Endothelial cell (in vitro differentiated cells): Measurements from ENCODE around the gene YY1. TPM values are rescaled to one million over a fixed set of nuclear protein-coding genes. Genes with fewer than 3 reads are reported as not detected.
A peak's percentile ranks its signal among the peaks of the same experiment; 100 is the strongest.

ENCODE experiments used
- DNase-seq: peaks from one replicate; pipeline ENCODE4 v3.0.0; 2021; ENCODE audit warnings: low spot score
- H3K27ac Mint-ChIP-seq: one replicate; pipeline ENCODE4 v1.8.0; 2021; ENCODE audit warnings: mixed read lengths, inconsistent platforms; ENCODE audit not compliant: unreplicated experiment
- H3K27me3 Mint-ChIP-seq: one replicate; pipeline ENCODE4 v1.8.0; 2021; ENCODE audit warnings: mild to moderate bottlenecking, moderate library complexity, mixed read lengths, inconsistent platforms; ENCODE audit not compliant: unreplicated experiment
- H3K36me3 Mint-ChIP-seq: one replicate; pipeline ENCODE4 v1.8.0; 2021; ENCODE audit warnings: mild to moderate bottlenecking, low read depth, mixed read lengths, inconsistent platforms; ENCODE audit not compliant: unreplicated experiment
- H3K4me1 Mint-ChIP-seq: one replicate; pipeline ENCODE4 v1.8.0; 2021; ENCODE audit warnings: mild to moderate bottlenecking, mixed read lengths, inconsistent platforms; ENCODE audit not compliant: unreplicated experiment
- H3K4me3 Mint-ChIP-seq: one replicate; pipeline ENCODE4 v1.8.0; 2021; ENCODE audit warnings: mild to moderate bottlenecking, mixed read lengths, inconsistent platforms; ENCODE audit not compliant: unreplicated experiment
- H3K9me3 Mint-ChIP-seq: one replicate; pipeline ENCODE4 v1.8.0; 2021; ENCODE audit warnings: mixed read lengths, inconsistent platforms; ENCODE audit not compliant: unreplicated experiment
- total RNA-seq: library from RNA; stranded (reverse); fragmentation: NEBNext Ultra II Directional; extraction: Animal tissue kit (Norgen Biotek cat#: 25700); gene quantifications from one replicate; pipeline ENCODE4 v1.2.1, GENCODE V29; 2021; ENCODE audit not compliant: unreplicated experiment
- TF ChIP-seq, protein P1 (sequence below): fragments of 200-600 bp; sonication (generic); IDR thresholded peaks from one replicate; pipeline ENCODE4 v1.5.0; 2021; ENCODE audit warnings: antibody characterized with exemption; ENCODE audit not compliant: unreplicated experiment

Gene YY1
- total RNA-seq, 1 donor from 2014 or later, result 81.7 TPM

DNA sequence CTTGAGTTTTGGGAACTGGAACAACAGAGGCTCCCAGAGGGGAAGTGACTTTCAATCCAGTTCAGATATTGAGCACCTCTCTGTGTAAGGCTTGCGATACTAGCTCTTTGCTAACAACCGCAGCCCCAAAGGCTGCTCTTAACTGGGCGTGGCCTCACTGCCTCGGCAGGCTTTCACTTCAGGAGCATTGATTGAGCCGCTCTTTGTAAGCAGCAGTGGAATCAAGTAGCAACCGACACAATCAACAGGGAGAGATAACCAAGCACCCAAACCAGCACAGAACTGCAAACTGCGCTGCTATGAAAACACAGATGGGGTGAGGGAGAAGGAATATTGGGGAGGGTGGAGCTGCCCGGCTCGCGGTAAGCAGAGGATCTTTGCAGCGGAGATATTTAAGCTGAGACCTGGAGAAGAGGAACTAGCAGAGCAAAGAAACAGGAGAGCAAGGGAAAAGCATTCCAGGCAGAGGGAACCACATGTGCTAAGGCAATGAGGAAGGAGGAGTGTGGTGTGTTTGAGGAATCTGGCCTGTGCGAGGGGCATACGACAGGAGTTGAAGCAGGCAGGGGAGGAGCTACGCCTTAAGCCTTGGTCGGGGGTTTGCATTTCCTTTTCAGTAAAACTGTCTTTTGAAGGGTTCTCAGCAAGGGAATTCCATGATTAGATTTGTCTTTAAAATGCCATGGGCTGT is 17.3 kb upstream of the YY1 start:
- H3K27me3 Mint-ChIP-seq, result peaks cover 5% of the 10 kb centered on the region
- peaks cover 4% of the 10 kb centered on the region for H3K36me3 Mint-ChIP-seq
- no peak overlapping the region for H3K4me3 Mint-ChIP-seq
- no peak overlapping the region for H3K27ac Mint-ChIP-seq
- H3K4me1 Mint-ChIP-seq, result peaks cover 22% of the 10 kb centered on the region
- H3K9me3 Mint-ChIP-seq, result no peaks in the 10 kb centered on the region
- no peak for DNase-seq
- TF ChIP-seq, protein P1, sequence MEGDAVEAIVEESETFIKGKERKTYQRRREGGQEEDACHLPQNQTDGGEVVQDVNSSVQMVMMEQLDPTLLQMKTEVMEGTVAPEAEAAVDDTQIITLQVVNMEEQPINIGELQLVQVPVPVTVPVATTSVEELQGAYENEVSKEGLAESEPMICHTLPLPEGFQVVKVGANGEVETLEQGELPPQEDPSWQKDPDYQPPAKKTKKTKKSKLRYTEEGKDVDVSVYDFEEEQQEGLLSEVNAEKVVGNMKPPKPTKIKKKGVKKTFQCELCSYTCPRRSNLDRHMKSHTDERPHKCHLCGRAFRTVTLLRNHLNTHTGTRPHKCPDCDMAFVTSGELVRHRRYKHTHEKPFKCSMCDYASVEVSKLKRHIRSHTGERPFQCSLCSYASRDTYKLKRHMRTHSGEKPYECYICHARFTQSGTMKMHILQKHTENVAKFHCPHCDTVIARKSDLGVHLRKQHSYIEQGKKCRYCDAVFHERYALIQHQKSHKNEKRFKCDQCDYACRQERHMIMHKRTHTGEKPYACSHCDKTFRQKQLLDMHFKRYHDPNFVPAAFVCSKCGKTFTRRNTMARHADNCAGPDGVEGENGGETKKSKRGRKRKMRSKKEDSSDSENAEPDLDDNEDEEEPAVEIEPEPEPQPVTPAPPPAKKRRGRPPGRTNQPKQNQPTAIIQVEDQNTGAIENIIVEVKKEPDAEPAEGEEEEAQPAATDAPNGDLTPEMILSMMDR, result no peak

DNA sequence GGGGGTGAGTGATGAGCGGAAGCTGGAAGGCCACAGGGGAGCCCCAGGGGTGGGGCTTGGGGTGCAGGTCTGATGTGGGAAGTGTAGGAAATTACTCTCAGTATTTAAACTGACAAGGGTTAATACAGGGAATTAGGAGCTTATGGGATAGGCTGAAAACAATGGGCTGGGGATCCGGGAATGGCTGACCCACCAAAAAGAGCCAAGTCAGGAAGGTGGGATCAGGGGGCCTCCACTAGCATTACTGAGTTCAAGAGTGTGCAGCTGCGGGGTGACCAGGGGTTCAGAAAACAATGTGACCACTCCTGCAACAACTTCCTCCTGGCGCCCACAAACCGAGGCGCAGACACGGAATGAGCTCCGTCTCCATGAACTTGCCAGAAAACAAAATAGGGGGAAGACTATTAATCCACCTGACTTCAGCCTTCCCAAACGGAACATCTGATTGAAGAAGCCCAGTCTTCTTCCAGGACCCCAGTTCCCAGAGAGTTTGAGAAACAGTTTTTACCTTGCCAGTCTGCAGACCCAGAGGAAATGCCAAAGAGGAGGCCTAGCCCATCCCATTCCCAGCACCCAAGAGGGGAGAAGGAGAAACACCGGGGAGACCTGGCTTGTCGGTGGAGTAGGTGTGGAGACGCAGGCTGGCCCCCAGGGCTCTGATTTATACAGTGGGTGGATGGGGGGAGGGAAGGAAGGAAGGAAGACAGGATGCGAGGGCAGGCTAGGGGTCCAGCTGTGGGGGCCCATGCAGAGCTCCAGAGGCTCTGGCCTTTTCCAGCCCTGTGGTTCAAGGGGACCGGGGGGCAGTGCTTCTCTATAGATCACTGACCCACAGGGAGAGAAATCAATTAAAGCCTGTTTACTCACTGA is 16.5 kb upstream of the YY1 start:
- TF ChIP-seq, protein P1, result no peak

DNA sequence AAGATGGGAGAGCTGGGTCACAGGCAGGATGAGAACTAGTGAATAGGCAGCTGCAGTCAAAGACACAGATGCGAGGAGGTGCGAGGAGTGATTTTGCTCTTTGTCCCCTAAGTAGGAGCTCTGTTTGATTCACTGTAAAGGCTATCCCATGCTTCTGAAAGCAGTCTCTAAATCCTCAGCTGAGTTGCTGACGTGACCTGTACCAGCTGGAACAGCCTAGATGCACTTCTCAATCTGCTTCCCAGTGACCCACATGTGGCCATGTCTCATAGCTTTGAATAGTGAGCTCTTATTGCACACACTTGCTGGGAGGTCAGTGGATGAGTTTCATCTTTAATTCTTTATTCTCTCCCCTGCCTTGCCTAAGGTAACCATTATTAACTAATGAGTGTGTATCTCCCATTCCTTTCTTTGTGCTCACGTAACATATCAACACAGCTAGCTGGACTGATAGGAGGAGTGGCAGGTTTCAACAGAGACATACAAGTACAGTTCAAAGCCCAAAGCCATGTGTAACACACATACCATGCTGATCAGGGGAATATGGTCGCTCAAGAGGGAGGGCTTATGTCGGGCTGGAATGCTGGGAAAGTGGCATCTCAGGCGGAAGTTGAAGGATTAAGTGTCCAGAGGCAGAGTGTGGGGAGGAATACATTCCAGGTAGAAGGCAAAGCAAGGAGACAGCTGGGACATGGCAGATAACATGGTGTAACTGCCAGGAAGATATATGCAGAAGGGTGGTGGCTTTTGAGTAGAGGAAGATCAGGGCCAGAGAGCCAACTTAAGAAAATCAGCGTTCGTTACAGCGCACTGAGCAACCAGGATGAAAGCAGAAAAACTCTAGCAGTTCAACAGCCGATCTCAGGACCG is 15.4 kb upstream of the YY1 start:
- Mint-ChIP-seq H3K27ac (peak overlapping the region; percentile 76), H3K36me3 (peaks cover 4% of the 10 kb centered on the region), H3K4me3 (peak overlapping the region; percentile 28), H3K4me1 (peaks cover 22% of the 10 kb centered on the region), H3K27me3 (peaks cover 2% of the 10 kb centered on the region), H3K9me3 (no peaks in the 10 kb centered on the region)
- TF ChIP-seq, protein P1, result no peak
- no peak for DNase-seq

More for the DNA sequence above, 16.5 kb upstream of the YY1 start:
- peaks cover 22% of the 10 kb centered on the region for H3K4me1 Mint-ChIP-seq
- peaks cover 5% of the 10 kb centered on the region for H3K27me3 Mint-ChIP-seq
- DNase-seq, result no peak
- H3K9me3 Mint-ChIP-seq, result no peaks in the 10 kb centered on the region
- no peak overlapping the region for H3K4me3 Mint-ChIP-seq
- no peak overlapping the region for H3K27ac Mint-ChIP-seq
- H3K36me3 Mint-ChIP-seq, result peaks cover 4% of the 10 kb centered on the region

DNA sequence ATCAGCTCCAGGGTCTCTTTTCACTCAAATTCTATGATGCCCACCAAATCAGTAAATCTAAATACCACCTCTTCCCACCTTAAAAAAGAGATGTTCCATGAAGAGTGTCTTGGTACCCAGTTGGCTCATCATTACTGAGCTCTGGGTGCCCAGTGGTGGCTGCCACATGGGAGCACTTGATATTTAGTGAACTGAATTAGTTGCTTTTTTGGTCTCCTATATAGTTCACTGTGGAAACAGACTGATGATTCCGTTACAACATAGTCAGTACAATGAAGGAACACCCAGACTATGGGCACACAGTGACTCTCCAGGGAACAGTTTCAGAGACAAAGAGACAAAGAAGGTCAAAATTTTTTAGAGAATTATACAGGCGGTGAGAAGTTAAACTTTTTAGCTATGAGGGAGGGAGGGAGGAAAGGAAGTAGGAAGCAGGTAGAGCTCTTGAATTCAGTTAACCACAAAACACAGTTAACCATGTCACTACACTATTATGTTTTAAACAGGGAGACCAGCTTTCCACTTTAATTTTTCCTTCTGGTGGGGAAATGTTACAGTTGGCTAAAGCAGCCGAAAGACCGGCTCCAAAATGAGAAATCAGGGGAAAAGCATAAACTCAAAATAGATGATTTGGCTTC is 14.6 kb upstream of the YY1 start:
- no peak for DNase-seq
- H3K27ac Mint-ChIP-seq, result peak overlapping the region; percentile 76
- no peak overlapping the region for H3K4me3 Mint-ChIP-seq
- peaks cover 2% of the 10 kb centered on the region for H3K27me3 Mint-ChIP-seq
- H3K36me3 Mint-ChIP-seq, result peaks cover under 1% of the 10 kb centered on the region
- H3K4me1 Mint-ChIP-seq, result peaks cover 22% of the 10 kb centered on the region
- TF ChIP-seq, protein P1, result no peak
- H3K9me3 Mint-ChIP-seq, result no peaks in the 10 kb centered on the region
